Stimulated activated CD4-positive, alpha-beta T cell treated with anti-CD3 and anti-CD28 coated beads, Interleukin-4, amount 100 ng/mL, for 48 hours (primary cell): Measurements from ENCODE around the gene SIMC1.

Experiments used
- DNase-seq, 2 donors: peaks; one replicate each; pipeline ENCODE4 v3.0.0-alpha.2; 2020; ENCODE audit warnings: low read depth in 2 of 2

SIMC1 gene

DNA sequence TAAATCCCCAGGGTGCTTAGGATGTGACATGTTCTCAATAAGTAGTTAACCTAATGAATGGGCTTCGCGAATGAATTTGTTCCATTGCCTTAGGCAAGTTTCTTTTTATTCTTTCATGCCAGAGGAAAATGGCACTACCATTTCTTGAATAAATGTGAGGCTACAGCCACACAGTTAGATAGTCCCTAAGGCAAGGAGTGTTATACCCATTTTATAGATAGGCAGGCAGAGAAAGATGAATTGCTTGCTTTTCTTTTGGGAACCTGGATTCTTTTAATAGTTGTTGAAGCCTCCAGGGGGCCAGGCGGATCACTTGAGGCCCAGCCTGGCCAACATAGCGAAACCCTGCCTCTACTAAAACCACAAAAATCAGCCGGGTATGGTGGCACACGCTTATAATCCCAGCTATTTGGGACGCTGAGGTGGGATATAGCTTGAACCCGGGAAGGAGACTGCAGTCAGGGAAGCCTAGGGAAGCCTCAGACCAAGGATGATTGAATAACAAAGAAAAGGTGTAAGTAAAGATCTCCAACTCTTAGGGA, 149.2 kb downstream of the SIMC1 start:
- DNase-seq, result no peak

DNA sequence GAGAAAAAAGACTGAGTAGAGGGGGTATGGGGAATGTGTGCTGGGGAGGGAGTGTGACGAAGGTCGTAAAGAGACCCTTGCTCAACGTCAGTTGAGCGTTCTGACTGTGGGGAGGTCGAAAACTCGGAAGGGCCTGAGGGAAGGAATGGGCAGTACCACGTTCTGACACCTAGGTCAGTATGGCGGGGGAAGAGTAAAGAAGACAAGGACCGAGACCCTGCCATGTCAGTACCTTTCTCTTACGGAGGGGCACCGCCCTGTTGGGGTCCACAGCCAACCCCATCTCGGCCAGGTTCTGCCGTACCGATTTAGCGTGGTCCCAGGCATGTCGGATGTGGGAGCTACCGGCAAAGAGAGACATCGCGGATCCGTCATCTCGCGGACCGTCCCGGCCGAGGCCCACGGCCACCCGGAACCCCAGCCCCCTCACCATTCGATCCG, 149.8 kb downstream of the SIMC1 start:
- DNase-seq, result no peak

DNA sequence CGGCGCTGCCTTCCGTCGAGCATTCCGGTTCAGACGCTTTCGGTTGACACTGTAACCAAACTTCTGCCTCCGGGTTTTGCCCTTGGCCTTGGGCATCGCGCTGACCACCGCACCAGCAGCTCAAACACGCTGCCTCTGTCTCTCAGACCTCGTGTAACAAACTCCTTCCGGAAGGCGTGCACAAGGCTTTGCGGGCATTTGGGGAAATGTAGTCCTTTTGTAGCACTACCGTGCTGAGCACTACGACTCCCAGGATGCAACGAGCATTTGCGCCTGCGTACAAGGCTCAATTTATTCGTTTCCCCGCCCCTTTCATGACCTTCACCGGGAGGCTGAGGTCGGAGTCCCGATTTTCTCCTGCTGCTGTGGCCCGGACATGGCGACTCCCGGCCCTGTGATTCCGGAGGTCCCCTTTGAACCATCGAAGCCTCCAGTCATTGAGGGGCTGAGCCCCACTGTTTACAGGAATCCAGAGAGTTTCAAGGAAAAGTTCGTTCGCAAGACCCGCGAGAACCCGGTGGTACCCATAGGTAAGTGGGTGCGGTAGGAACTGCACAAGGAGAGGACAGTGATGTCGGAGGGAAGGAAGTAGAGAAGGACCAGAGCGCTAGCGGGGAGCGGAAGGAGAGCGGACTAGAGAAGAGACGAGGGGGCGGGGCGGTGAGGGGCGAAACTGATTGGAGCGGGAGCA, 150.4 kb downstream of the SIMC1 start, which contains the start of the genes HIGD2A and NOP16:
HIGD2A (plus strand) TSS at position 308 of the 691 bp plus-strand sequence; CDS start at position 377, 69 bp downstream.
NOP16 (minus strand) TSS at position 155 of the 691 bp plus-strand sequence; CDS start at position 96, 59 bp downstream.
- DNase-seq, result peak; percentile 99 to 100

DNA sequence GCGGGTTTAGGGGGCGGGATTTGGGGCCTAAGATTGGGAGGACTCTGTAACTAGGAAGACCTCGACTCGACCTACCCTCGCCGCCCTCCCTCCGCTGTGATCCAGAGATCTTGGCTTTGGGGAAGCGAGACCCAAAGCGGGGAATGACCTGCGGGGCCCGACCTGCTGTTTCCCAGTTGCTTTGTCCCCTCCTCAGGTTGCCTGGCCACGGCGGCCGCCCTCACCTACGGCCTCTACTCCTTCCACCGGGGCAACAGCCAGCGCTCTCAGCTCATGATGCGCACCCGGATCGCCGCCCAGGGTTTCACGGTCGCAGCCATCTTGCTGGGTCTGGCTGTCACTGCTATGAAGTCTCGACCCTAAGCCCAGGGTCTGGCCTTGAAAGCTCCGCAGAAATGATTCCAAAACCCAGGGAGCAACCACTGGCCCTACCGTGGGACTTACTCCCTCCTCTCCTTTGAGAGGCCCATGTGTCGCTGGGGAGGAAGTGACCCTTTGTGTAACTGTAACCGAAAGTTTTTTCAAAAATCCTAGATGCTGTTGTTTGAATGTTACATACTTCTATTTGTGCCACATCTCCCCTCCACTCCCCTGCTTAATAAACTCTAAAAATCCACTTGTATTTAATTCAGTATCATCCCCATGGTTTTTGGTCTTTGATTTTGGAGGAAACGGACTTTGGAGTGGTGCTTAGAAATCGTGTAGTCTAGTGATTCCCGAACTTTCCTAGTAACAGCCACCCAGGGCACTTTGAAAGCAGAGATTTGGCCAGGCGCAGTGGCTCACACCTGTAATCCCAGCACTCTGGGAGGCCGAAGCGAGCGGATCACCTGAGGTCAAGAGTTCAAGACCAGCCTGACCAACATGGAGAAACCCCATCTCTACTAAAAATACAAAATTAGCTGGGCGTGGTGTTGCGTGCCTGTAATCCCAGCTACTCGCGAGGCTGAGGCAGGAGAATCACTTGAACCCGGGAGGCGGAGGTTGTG, 151.2 kb downstream of the SIMC1 start:
- no peak for DNase-seq

DNA sequence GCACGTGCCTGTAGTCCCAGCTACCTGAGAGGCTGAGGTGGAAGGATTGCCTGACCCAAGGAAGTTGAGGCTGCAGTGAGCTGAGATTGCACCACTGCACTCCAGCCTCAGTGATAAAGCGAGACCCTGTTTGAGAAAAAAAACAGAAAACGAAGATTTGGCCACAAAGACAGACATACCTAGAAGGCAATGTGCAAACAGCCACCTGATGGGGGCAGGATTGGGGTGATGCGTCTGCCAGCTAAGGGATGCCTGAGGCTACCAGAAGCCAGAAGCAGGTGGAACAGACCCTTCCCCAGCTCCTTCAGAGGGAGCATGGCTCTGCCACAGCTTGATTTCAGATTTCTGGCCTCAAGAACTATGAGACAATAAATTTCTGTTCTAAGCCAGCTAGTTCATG, 153.3 kb downstream of the SIMC1 start:
- DNase-seq, result no peak

DNA sequence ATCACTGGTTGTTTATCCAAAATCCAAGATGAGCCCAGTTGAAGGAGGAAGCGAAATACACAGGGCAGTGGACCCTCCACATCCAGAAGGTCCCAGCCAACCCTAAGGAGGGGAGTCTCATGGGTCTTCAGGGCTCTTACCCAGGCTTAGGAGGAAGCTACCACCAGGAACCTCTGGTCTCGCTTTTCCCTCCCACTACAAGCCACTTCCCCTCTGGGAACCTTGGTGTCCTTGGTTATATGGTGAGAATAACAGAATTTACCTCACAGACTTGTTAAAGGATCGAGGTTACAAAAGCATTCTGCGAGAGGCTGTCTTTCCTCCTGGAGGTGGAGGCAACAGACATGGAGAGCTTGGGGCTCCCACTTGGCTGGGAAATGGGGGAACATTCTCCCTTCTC, 153.8 kb downstream of the SIMC1 start:
- DNase-seq, result no peak

DNA sequence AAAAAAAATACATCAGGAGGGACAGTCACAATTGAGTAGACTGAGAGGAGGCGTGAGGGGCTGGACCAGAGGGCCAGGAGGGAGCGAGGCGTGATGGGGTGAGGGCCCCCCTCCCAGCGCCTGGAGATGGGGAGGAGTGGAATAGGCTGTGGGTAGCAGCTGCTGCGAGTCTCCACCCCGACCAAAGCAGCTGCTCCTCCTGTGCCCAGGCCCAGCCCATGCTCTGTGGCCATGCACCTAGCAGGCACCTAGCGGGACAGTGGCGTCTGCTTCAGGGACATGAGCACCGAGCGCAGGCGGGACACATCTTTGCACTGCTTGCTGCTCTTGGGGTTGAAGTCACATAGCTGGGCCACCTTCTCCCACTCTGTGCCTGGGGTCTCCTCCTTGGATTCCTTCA, 154.3 kb downstream of the SIMC1 start:
- no peak for DNase-seq

DNA sequence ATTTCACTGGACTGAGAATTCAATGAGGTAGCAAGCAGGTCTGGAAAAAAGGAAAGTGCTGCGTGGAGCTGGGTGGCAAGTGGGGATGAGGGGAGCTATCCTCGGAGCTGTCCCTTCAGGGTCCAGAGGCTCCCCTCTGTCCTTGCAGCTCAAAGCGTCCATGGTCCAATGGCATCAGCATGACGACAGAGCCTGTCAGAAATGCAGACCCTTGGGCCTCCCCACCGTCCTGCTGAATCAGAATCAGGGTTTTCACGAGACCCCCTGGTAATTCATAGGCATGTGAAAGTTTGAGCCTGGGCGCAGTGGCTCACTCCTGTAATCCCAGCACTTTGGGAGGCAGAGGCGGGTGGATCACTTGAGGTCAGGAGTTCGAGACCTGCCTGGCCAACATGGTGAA, 155.9 kb downstream of the SIMC1 start:
- DNase-seq, result no peak

DNA sequence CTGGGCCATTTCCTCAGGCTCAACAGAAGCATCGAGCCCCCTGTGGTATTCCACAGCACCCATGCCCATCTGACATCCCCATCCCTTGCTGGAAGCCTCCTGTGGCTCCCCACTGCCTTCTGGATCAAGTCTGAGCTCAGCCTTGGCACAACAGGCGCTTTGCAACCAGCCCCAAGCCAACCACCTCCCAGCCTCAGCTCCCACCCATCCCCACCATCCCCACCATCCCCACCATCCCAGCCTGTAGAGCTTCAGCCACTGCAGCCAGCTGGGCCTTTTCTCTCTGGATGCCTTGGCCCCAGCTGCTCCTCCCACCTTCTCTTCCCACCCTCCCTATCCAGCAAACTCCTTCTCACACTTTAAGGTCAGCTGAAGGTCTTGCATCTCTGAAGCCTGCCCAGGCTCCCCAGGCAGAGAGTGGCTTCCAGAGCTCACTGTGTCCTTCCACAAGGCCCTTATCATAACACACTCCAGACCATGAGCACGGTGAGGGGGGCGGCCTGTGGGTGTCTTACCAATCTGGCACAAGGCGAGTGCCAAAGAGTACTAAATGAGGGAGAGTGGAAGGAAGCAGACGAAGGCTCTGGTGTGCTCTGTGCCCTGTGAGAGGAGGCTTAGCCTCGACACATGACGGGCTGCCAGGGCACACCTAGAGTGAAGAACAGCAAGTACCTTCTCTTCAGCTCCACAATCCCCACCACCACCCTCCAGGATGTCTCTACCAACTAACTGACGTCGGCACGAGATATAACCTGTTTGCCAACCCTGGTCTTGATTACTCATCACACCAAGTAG, 156.9 kb downstream of the SIMC1 start:
- no peak for DNase-seq
